ENCODE results near the gene CNOT3. TPM values are rescaled to one million over a fixed set of nuclear protein-coding genes. Genes with fewer than 3 reads are reported as not detected.
A peak's percentile ranks its signal among the peaks of the same experiment; 100 is the strongest.

Gene CNOT3
- total and polyA plus RNA-seq, 2 of the 13 experiments (the other 11 are each of a cell fraction or from before 2014, with no cell fraction given), result 4.3 to 5.8 TPM

- TF ChIP-seq POGK (CRISPR knock-in tag; conservative IDR thresholded peaks at IDR 0.05), result 0 out of 2 replicates have a peak, but pooled peaks have one; percentile 27
- no peak; the same call in 1 of the 2 replicates for TF ChIP-seq ZNF557 (CRISPR knock-in tag; IDR thresholded peaks at IDR 0.05)
- no peak for TF ChIP-seq ARNT2 (CRISPR knock-in tag; IDR thresholded peaks at IDR 0.05; ENCODE audit: low read depth)
- no peak for TF ChIP-seq DMTF1 (CRISPR knock-in tag; IDR thresholded peaks at IDR 0.05)
- TF ChIP-seq ZNF670 (CRISPR knock-in tag; IDR thresholded peaks at IDR 0.05; ENCODE audit: borderline replicate concordance), result no peak; the same call in 1 of the 2 replicates
- TF ChIP-seq CENPX (CRISPR knock-in tag; IDR thresholded peaks at IDR 0.05), result no peak
- TF ChIP-seq TSC22D2 (CRISPR knock-in tag; IDR thresholded peaks at IDR 0.05; ENCODE audit: borderline replicate concordance), result no peak
- TF ChIP-seq SNAI1 (CRISPR knock-in tag; IDR thresholded peaks at IDR 0.05; ENCODE audit: borderline replicate concordance), result no peak
- no peak for TF ChIP-seq ZNF33A (CRISPR knock-in tag; IDR thresholded peaks at IDR 0.05; ENCODE audit: borderline replicate concordance)
- no peak for TF ChIP-seq ELK4 (CRISPR knock-in tag; IDR thresholded peaks at IDR 0.05; ENCODE audit: borderline replicate concordance)
- TF ChIP-seq TFAP4 (IDR thresholded peaks at IDR 0.05; ENCODE audit: borderline replicate concordance, low read depth), result no peak
- no peak for TF ChIP-seq ZNF276 (CRISPR knock-in tag; IDR thresholded peaks at IDR 0.05; ENCODE audit: low read depth)
- TF ChIP-seq NFRKB (IDR thresholded peaks at IDR 0.05), result no peak
- no peak for TF ChIP-seq PAF1 (CRISPR knock-in tag; IDR thresholded peaks at IDR 0.05)
- no peak for TF ChIP-seq ZNF329 (CRISPR knock-in tag; IDR thresholded peaks at IDR 0.05; ENCODE audit: low read depth)
Observed at GRCh38 chr19:54189735-54190502, 52.4 kb downstream of the CNOT3 start (continued).

Data from HepG2 (cell line).